SU-DHL-6 (cell line): ENCODE measurements around the gene UNC5B.

Source experiments
- EZH2phosphoT487 ChIP-seq: fragments of 200-600 bp; sonication (generic), shearing (Covaris generic); conservative IDR thresholded peaks from 2 replicates; pipeline ENCODE4 v1.6.1; 2018; ENCODE audit warnings: mild to moderate bottlenecking, antibody characterized with exemption, low read length, moderate library complexity, mixed read lengths
- TF ChIP-seq, protein P1 (sequence below): fragments of 200-600 bp; sonication (generic); IDR thresholded peaks from one replicate; pipeline ENCODE4 v1.5.1; 2017; ENCODE audit warnings: antibody characterized with exemption, mild to moderate bottlenecking, low read length, moderate library complexity; ENCODE audit not compliant: insufficient read depth, poor library complexity, severe bottlenecking

DNA sequence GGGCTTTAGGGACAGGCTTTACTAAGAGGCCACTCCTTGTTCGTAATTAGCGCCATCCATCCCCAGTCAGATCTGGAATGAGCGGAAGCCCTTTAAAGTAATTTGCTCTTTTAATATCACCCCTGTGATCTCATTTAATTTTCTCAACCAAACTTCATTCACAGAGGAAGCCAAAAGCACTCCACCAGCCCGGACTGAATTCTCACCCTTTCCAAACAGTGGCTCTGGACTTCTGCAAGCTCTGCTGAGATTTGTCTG, 43.1 kb downstream of the UNC5B start:
- TF ChIP-seq, protein P1, sequence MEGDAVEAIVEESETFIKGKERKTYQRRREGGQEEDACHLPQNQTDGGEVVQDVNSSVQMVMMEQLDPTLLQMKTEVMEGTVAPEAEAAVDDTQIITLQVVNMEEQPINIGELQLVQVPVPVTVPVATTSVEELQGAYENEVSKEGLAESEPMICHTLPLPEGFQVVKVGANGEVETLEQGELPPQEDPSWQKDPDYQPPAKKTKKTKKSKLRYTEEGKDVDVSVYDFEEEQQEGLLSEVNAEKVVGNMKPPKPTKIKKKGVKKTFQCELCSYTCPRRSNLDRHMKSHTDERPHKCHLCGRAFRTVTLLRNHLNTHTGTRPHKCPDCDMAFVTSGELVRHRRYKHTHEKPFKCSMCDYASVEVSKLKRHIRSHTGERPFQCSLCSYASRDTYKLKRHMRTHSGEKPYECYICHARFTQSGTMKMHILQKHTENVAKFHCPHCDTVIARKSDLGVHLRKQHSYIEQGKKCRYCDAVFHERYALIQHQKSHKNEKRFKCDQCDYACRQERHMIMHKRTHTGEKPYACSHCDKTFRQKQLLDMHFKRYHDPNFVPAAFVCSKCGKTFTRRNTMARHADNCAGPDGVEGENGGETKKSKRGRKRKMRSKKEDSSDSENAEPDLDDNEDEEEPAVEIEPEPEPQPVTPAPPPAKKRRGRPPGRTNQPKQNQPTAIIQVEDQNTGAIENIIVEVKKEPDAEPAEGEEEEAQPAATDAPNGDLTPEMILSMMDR: no peak
- TF ChIP-seq EZH2phosphoT487: no peak
